Measurements from ENCODE around the gene F5. TPM values are rescaled to one million over a fixed set of nuclear protein-coding genes. Genes with fewer than 3 reads are reported as not detected.

Gene F5
- total and polyA plus RNA-seq, 2 experiments from 2014 or later: 0.01 TPM; not detected in 1

- Histone ChIP-seq H3K27me3 (no peaks in the 10 kb centered on the region), H3K27ac (peak overlapping the region; percentile 8), H3K36me3 (no peaks in the 10 kb centered on the region), H3K4me3 (peak overlapping the region; percentile 73), H3K4me1 (ENCODE audit: low read depth) (peaks cover 52% of the 10 kb centered on the region), H3K9me3 (ENCODE audit: low read depth) (no peaks in the 10 kb centered on the region)
- peak; percentile 43 to 49 for DNase-seq (ENCODE audit: low read depth in 1 of 2, low spot score in 1 of 2)
- no peak for TF ChIP-seq CTCF (IDR thresholded peaks at IDR 0.05; ENCODE audit: low read depth, low read length)
Measured at GRCh38 chr1:169483500-169483966, 102.7 kb downstream of the F5 start.

GRCh38 chr1:169479363-169480066 lies 106.8 kb downstream of the F5 start:
- H3K36me3 ChIP-seq: peaks cover 8% of the 10 kb centered on the region
- no peak for DNase-seq (ENCODE audit: low read depth in 1 of 2, low spot score in 1 of 2)
- peaks cover 39% of the 10 kb centered on the region for H3K4me1 ChIP-seq (ENCODE audit: low read depth)
- no peak overlapping the region for H3K4me3 ChIP-seq
- no peak for TF ChIP-seq CTCF (IDR thresholded peaks at IDR 0.05; ENCODE audit: low read depth, low read length)
- H3K27ac ChIP-seq: no peak overlapping the region
- no peaks in the 10 kb centered on the region for H3K9me3 ChIP-seq (ENCODE audit: low read depth)
- no peaks in the 10 kb centered on the region for H3K27me3 ChIP-seq

GRCh38 chr1:169478094-169478672 lies 108.1 kb downstream of the F5 start:
- H3K36me3 ChIP-seq: peaks cover 8% of the 10 kb centered on the region
- no peak for TF ChIP-seq CTCF (IDR thresholded peaks at IDR 0.05; ENCODE audit: low read depth, low read length)
- H3K4me3 ChIP-seq: no peak overlapping the region
- no peaks in the 10 kb centered on the region for H3K9me3 ChIP-seq (ENCODE audit: low read depth)
- H3K27me3 ChIP-seq: no peaks in the 10 kb centered on the region
- no peak for DNase-seq (ENCODE audit: low read depth in 1 of 2, low spot score in 1 of 2)
- H3K4me1 ChIP-seq (ENCODE audit: low read depth): peaks cover 27% of the 10 kb centered on the region
- no peak overlapping the region for H3K27ac ChIP-seq

GRCh38 chr1:169475806-169476387 lies 110.4 kb downstream of the F5 start:
- Histone ChIP-seq H3K9me3 (ENCODE audit: low read depth) (no peaks in the 10 kb centered on the region), H3K27me3 (no peaks in the 10 kb centered on the region), H3K4me1 (ENCODE audit: low read depth) (peaks cover 11% of the 10 kb centered on the region), H3K4me3 (no peak overlapping the region), H3K36me3 (peaks cover 11% of the 10 kb centered on the region), H3K27ac (no peak overlapping the region)
- no peak for DNase-seq (ENCODE audit: low read depth in 1 of 2, low spot score in 1 of 2)
- TF ChIP-seq CTCF (IDR thresholded peaks at IDR 0.05; ENCODE audit: low read depth, low read length): no peak

GRCh38 chr1:169474302-169474995 lies 111.8 kb downstream of the F5 start:
- Histone ChIP-seq H3K36me3 (peaks cover 12% of the 10 kb centered on the region), H3K27ac (no peak overlapping the region), H3K9me3 (ENCODE audit: low read depth) (no peaks in the 10 kb centered on the region), H3K27me3 (no peaks in the 10 kb centered on the region), H3K4me3 (no peak overlapping the region), H3K4me1 (ENCODE audit: low read depth) (peaks cover 2% of the 10 kb centered on the region)
- DNase-seq (ENCODE audit: low read depth in 1 of 2, low spot score in 1 of 2): no peak
- TF ChIP-seq CTCF (IDR thresholded peaks at IDR 0.05; ENCODE audit: low read depth, low read length): no peak
